ENCODE data around the gene ATP5IF1. TPM values are rescaled to one million over a fixed set of nuclear protein-coding genes. Genes with fewer than 3 reads are reported as not detected.

The ATP5IF1 gene
- total and polyA plus RNA-seq, 2 of the 8 experiments (the other 6 are each of a cell fraction or from before 2014, with no cell fraction given) = 198 to 242 TPM

- Histone ChIP-seq H3K4me2 (ENCODE audit: insufficient read depth in 1 of 2, low read depth in 2 of 2, low read length in 2 of 2) (no peak overlapping the region), H3K14ac (ENCODE audit: insufficient read length) (no peak overlapping the region), H3K27me3 (replicated peaks in 1 of 4; ENCODE audit: control insufficient read depth in 3 of 4, extremely low read depth in 1 of 4, insufficient read depth in 3 of 4, low read length in 3 of 4) (no peaks in the 10 kb centered on the region), H4K5ac (ENCODE audit: insufficient read length, low read depth, low read length) (no peak overlapping the region), H3K9ac (replicated peaks in 1 of 4; ENCODE audit: extremely low read depth in 1 of 4, low read depth in 3 of 4, low read length in 3 of 4) (no peak overlapping the region), H2BK5ac (ENCODE audit: low read depth, low read length) (no peak overlapping the region; the same call in 1 of the 2 replicates), H3K4me3 (ENCODE audit: extremely low read depth in 1 of 4, insufficient read depth in 2 of 4, low read depth in 3 of 4, low read length in 4 of 4) (no peak overlapping the region), H3K4me1 (replicated peaks in 1 of 4; ENCODE audit: control insufficient read depth in 3 of 4, insufficient read depth in 4 of 4, low read length in 3 of 4) (peaks cover 11 to 34% (median 22%) of the 10 kb centered on the region in 4 experiments), H2AFZ (ENCODE audit: low read length) (no peak overlapping the region), H3K27ac (ENCODE audit: low read depth, low read length) (no peak overlapping the region), H4K8ac (ENCODE audit: extremely low read depth, insufficient read depth, low read length) (peak overlapping the region; percentile 9; the same call in 1 of the 2 replicates), H4K20me1 (replicated peaks in 1 of 2; ENCODE audit: control insufficient read depth in 1 of 2, insufficient read depth in 2 of 2, low read length in 2 of 2) (no peaks in the 10 kb centered on the region), H2BK20ac (ENCODE audit: low read length) (no peak overlapping the region), H3K23me2 (ENCODE audit: low read depth, low read length) (peaks cover 5% of the 10 kb centered on the region; the same call in 1 of the 2 replicates), H3K9me3 (ENCODE audit: insufficient read depth in 2 of 2, low read depth in 1 of 2, low read length in 1 of 2) (no peaks in the 10 kb centered on the region), H3K79me2 (ENCODE audit: control insufficient read depth in 1 of 2, insufficient read depth in 2 of 2, low read length in 2 of 2) (no peaks in the 10 kb centered on the region), H2AK5ac (ENCODE audit: low read depth, low read length) (no peak overlapping the region; the same call in 1 of the 2 replicates), H4K91ac (replicated peaks; ENCODE audit: insufficient read length, low read length) (no peak overlapping the region), H3K18ac (ENCODE audit: extremely low read depth, low read length) (no peak overlapping the region), H3K4ac (replicated peaks; ENCODE audit: insufficient read length, low read depth, low read length) (no peak overlapping the region), H2BK120ac (replicated peaks; ENCODE audit: low read depth, low read length) (no peak overlapping the region), H3K79me1 (ENCODE audit: low read depth, low read length) (no peaks in the 10 kb centered on the region; the same call in 1 of the 2 replicates), H3K56ac (replicated peaks; ENCODE audit: insufficient read length, low read depth, low read length) (no peak overlapping the region), H2BK15ac (ENCODE audit: low read length) (no peak overlapping the region), H3K23ac (ENCODE audit: insufficient read length) (no peak overlapping the region), H3K36me3 (ENCODE audit: control insufficient read depth in 2 of 4, insufficient read depth in 4 of 4, low read length in 3 of 4) (peaks cover 4 to 12% (median 6%) of the 10 kb centered on the region in 4 experiments; a peak in 7 of 8 replicates), H2BK12ac (ENCODE audit: low read depth, low read length) (no peak overlapping the region)
- CTCF ChIA-PET (ENCODE audit: partially characterized antibody) = interaction anchor here (1.0 to 2.8 kb wide), 10 partner anchors 14 to 103 kb away, joined by 3 to 17 read pairs (median 4); no protein-coding TSS in a partner anchor
- POLR2A ChIA-PET (ENCODE audit: partially characterized antibody) = interaction anchor here (0.8 to 2.1 kb wide), 7 partner anchors 26 to 311 kb away, joined by 3 to 6 read pairs (median 3); partner anchors contain the start of genes EYA3, RCC1, SESN2 and XKR8
- FAIRE-seq (no peak), DNase-seq (ENCODE audit: low read depth in 1 of 2, low spot score in 2 of 2) (no peak)
- 84% methylated on average over 8 of the region's 8 CpGs; no CpG with 5 or more reads in 1 of the 2 experiments for WGBS, 2 experiments (ENCODE audit: extremely low coverage in 1 of 2, insufficient coverage in 1 of 2, insufficient read length in 1 of 2, insufficient replicate concordance in 2 of 2, low coverage in 1 of 2, low lambda C conversion rate in 2 of 2, missing lambda C conversion rate in 1 of 2)
- TF ChIP-seq KDM1A (IDR thresholded peaks at IDR 0.05; ENCODE audit: borderline replicate concordance, low read length) (no peak), SIX5 (IDR thresholded peaks at IDR 0.05; ENCODE audit: low read depth, low read length) (no peak), PHF8 (conservative IDR thresholded peaks at IDR 0.05; ENCODE audit: low read depth, low read length) (no peak), EGR1 (IDR thresholded peaks at IDR 0.05; ENCODE audit: borderline replicate concordance, low read depth, low read length) (no peak), CHD1 (IDR thresholded peaks at IDR 0.05; ENCODE audit: low read depth, low read length) (no peak), SUZ12 (IDR thresholded peaks at IDR 0.05; ENCODE audit: low read length) (no peak), CREB1 (IDR thresholded peaks at IDR 0.05) (no peak), E2F6 (IDR thresholded peaks at IDR 0.05) (no peak)
These were observed 41.4 kb upstream of the ATP5IF1 start for GRCh38 chr1:28194326-28195035.

Data from H1 (cell line).